Hematopoietic multipotent progenitor cell treated with erythropoietin and hydrocortisone succinate and interleukin-3 and kit ligand, for 15 days (in vitro differentiated cells): ENCODE measurements around the gene OPHN1.
"Not testable (repeated sequence)": the region's sequence is repeated elsewhere in the genome, so short reads cannot be mapped to it uniquely, and the experiment has no call there.

ENCODE experiments used
- DNase-seq: peaks from one replicate; pipeline ENCODE4 v3.0.0-alpha.2; 2015; ENCODE audit warnings: low spot score

The OPHN1 gene

GRCh38 chrX:68163441-68163840, 269.9 kb downstream of the OPHN1 start:
- DNase-seq = no peak

- DNase-seq = no peak
Observed at GRCh38 chrX:68147848-68148247, 285.4 kb downstream of the OPHN1 start.

DNA sequence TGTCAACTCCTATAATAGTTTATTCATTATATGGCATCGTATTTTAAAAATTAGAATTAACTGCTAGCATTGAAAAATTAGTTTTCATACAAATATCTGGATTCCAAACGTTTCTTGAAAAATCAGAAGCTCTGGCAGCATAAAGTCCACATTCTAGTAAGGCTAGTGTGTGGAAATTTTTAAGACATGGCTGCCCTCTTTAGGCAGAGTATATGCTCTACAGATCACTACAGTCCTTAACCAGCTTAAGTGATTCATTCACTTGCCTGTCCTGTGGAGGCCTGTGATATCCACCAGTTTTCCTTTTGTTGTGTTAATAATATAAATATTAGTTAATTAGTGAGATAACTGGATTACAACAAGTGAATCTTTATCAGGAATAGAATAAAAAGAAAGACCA, 287.2 kb downstream of the OPHN1 start:
- DNase-seq = no peak

GRCh38 chrX:68139791-68140190, 293.5 kb downstream of the OPHN1 start:
- no peak for DNase-seq

DNA sequence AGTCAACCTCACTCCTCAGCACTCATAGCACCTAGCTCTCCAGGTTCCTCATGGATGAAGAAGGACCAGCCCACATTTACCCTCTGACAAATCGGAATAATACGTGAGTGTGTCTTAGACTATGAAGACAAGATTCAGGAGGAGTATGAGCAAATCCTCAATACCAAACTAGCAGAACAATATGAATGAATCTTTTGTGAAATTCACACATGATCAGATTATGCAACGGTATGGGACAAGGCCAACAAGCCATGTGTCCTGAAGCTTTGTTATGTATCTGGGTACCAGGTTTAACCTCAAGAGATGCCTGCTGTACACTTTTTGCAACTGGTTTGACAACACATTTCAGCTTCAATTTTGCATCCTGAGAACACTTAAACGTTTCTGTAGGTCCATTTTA, 300.1 kb downstream of the OPHN1 start:
- no peak for DNase-seq

DNA sequence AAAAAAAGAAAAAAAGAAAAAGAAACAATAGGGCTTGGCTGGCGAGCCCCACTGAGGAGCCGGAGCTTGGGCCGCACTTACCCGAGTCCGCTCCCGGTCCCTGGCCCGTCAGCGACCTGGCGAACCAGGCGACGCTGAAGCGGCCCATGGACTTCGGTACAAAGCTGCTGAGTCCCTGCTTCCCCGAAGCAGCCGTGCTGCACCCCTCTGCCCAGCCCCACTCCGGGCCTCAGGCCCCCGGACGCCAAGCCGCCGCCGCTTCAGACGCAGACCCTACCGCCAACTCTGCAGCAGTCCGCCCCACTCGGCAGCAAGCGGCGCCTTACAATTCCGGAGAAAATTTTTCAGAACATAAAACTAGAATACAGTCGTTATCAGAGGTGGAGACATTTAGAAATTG, 300.5 kb downstream of the OPHN1 start:
- no peak for DNase-seq

DNA sequence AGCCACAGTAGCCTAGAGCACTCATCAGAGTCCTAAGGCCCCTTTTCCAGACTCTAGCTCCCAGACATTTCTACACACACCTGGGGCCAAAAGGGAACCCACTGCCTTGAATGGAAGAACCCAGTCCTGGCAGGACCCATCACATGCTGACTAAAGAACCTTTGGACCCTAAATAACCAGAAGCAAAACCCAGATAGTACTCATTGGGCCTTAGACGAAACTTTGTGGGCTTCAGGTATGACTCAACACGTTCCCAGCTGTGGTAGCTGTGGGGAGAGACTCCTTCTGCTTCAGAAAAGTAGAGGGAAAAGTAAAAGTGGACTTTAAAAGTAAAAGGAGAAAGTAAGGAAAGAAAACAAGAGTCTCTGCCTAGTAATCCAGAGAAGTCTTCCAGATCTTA, 311.5 kb downstream of the OPHN1 start:
- DNase-seq = no peak

GRCh38 chrX:68121371-68121770, 311.9 kb downstream of the OPHN1 start:
- no peak for DNase-seq

DNA sequence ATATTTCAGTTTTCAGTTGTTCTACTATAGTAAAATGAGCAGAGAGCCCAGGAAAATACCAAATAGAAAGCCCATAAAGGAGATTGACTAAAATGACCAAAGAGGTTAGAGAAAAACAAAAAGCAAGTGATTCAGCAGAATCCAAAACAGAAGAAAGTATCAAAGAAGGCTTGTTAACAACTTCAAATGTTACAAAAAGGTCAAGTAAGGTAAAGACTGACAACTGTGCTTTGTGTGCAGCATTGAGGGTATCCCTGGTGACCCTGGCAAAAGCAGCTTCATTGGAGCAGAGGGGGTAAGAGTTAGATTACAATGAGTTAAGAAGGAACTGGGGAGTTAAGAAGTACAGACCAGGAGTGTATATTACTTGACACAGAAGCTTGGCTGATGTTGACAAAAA, 317.9 kb downstream of the OPHN1 start:
- DNase-seq = no peak

GRCh38 chrX:68114573-68115129, 318.6 kb downstream of the OPHN1 start:
- no peak for DNase-seq

- DNase-seq = no peak
Observed at GRCh38 chrX:68113837-68114572, 319.3 kb downstream of the OPHN1 start.

DNA sequence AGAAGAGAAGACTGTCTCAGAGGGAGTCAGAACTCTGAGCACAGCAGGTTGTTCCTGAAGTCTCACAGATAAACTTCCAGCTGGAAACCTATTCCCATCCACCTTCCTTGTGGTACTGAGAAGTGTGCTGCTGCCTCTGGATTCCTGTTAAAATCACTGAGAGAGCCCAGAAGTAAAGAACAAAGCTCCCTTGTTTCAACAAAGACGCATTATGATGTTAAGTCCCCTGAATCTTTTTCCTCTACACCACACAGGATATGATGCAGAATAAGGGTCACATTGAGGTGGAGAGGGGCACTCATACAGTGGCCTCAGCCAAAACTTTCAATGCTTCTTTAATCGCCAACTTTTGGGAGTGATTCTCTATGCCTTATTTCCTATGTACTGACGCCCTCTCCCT, 321.0 kb downstream of the OPHN1 start:
- DNase-seq = no peak

GRCh38 chrX:68109162-68109561, 324.1 kb downstream of the OPHN1 start:
- DNase-seq = no peak

DNA sequence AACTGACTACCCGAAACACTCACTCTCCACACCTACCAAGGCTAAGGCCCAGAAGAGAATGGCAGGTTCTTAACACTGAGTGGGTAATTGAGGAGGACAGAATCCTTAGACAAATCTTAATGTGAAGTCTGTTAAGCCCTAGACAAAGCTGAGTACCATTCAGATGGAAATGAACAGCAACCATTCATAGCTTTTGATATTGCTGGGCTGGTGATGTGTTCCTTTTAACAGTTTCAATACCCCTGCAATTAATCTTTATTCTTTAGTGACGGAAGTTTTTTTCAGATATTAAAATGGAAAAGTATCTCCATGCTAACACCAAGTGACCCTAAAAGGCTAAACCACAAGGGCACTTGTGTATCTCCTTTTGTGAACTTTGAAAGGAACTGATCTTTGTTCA, 334.9 kb downstream of the OPHN1 start:
- DNase-seq = no peak

DNA sequence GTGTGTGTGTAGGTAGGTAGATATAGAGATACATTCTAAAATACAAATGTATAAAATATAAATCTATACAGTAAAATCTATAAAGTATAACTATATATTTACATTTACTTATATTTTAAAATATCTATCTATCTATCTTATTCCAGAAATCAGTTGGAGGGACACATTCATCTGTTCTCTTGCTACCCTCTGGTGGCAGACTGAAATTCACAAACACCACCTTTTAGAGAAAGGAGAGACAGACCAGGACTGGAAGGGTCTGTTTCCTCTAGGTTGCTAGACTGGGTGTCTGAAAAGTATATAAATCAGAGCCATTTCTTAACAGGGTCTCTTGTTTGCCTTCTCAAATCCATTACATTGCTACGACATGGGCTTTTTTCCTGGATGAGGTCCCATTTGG, 343.0 kb downstream of the OPHN1 start:
- no peak for DNase-seq

DNA sequence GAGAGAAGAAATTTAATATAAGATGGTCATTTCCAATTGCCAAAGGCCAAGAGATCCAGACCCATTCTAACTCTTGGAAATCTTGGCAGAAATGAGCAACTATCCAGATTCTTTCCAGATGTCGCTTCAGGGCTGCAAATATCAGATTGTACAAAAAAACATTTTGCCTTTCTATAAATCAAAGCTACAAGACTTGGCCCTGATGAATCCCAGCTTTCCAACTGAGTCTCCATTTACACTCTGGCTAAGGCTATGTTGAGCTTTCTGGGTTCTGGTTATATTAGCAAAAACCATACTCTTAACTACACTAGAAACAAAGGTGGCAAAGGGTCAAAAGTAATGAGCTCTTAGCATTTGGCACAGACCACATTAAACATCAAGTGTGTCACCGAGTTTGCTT, 345.8 kb downstream of the OPHN1 start:
- DNase-seq = no peak

DNA sequence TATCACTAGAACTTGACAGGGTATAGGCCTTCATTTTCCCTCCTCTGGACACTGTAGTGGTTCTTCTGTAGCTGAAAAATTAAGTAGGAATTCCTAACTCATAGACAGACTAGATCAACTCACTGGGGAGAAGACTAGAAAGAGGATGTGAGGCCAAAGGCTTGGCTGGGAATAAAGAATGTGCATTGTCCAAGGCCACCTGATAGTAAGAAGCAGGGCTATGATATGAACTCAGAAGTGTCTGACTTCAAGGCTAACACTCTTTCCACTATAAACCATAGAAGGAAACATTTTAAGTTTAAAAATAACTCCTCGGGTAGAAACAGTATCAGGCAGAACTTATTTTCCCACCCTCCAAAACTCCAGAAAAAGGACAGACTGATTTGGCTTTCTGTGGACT, 346.6 kb downstream of the OPHN1 start:
- no peak for DNase-seq

- no peak for DNase-seq
Observed at GRCh38 chrX:68084765-68085164, 348.5 kb downstream of the OPHN1 start.

- no peak for DNase-seq
Observed at GRCh38 chrX:68083510-68083909, 349.8 kb downstream of the OPHN1 start.

DNA sequence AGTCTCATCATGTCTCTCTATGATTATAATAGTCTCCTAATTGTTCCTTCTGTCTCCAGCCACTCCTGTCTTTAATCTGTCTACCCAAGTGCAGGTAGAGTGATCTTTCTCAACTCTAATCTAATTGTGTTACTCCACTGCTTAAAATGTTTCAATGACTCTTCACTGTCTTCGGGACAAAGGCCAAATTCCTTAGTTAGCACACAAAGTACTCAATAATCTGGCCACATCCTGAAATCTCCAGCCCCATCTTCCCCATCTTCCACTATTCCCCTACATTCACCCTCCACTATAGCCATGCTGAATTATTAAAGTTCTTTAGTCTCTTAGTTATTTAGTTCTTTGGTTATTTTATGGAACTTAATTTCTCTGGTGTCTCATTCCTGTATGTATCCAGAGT, 353.3 kb downstream of the OPHN1 start:
- no peak for DNase-seq

- not testable (repeated sequence) for DNase-seq
Observed at GRCh38 chrX:68078801-68079200, 354.5 kb downstream of the OPHN1 start.

DNA sequence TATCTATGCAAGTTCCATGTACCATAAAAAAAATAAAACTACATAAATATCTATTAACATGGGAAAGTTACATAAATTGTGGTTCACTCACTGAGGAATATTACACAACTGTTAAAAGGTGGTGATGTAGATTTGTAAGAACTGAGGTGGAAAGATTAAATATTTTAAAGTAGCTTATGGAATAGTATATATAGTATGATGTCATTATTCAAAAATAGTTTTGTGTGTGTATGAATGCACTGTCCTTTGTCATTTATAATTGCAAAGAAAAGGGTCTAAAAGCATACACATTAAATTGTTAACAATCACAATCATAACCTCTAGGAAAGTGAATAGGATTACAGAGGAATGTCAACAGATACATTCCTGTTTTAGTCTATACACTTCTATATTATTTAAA, 355.9 kb downstream of the OPHN1 start:
- no peak for DNase-seq

GRCh38 chrX:68072041-68072440, 361.3 kb downstream of the OPHN1 start:
- no peak for DNase-seq

DNA sequence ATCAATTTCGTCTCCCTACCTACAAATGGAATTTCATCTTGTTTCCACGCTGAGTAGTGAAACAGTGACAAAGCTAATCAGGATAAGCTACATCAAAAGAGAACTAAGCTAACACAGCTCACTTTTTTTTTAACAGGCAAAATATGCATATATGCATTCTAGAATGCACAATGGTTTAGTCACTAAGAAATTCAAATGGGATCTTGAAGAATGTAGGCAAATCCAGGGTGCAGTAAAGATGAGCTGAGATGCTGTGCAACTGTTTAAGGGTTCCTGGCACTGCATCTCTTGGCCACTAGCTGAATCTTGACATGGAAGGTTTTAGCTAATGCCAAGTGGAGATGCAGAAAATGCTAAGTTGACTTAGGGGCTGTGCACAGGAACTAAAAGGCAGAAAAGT, 363.2 kb downstream of the OPHN1 start:
- not testable (repeated sequence) for DNase-seq
